CD14-positive monocyte (primary cell): Measurements from ENCODE around the gene GBX2. TPM values are rescaled to one million over a fixed set of nuclear protein-coding genes. Genes with fewer than 3 reads are reported as not detected.

ENCODE experiments used
- DNase-seq, 3 donors: peaks; one replicate each; pipeline ENCODE4 v3.0.0-alpha.2; 2011 to 2022
- H2AFZ ChIP-seq: 2 replicates; pipeline ENCODE4 v1.6.0; 2012; ENCODE audit warnings: mild to moderate bottlenecking, low read depth, low read length, inconsistent platforms; ENCODE audit not compliant: insufficient read depth, poor library complexity, severe bottlenecking
- H3K27ac ChIP-seq, 2 donors: 1 replicate in 1 of 2; 2 replicates in 1 of 2; pipeline ENCODE4 v1.5.1; 2012 to 2013; ENCODE audit warnings: low read length in 2 of 2, control low read depth in 1 of 2, inconsistent platforms in 1 of 2, low read depth in 1 of 2, mild to moderate bottlenecking in 1 of 2
- H3K27me3 ChIP-seq, 2 donors: one replicate each; pipeline versions ENCODE4 v1.6.0 to v1.6.1; 2011 to 2013; ENCODE audit warnings: low read length in 2 of 2; ENCODE audit not compliant: control insufficient read depth in 2 of 2, insufficient read depth in 2 of 2
- H3K36me3 ChIP-seq, 2 donors: replicated peaks in 1 of 2; 1 replicate in 1 of 2; 2 replicates in 1 of 2; pipeline versions ENCODE4 v1.5.1 to v1.6.1; 2012 to 2013; ENCODE audit warnings: low read length in 2 of 2, control low read depth in 1 of 2, inconsistent platforms in 1 of 2, mild to moderate bottlenecking in 1 of 2; ENCODE audit not compliant: insufficient read depth in 2 of 2, control insufficient read depth in 1 of 2
- H3K4me1 ChIP-seq, 2 donors: 1 replicate in 1 of 2; 2 replicates in 1 of 2; pipeline versions ENCODE4 v1.5.1 to v1.6.1; 2012 to 2013; ENCODE audit warnings: low read length in 2 of 2, control low read depth in 1 of 2, inconsistent platforms in 1 of 2, mild to moderate bottlenecking in 1 of 2, moderate library complexity in 1 of 2; ENCODE audit not compliant: insufficient read depth in 2 of 2, control insufficient read depth in 1 of 2
- H3K4me2 ChIP-seq: replicated peaks from 2 replicates; pipeline ENCODE3; 2012; ENCODE audit warnings: low read length, moderate library complexity, mild to moderate bottlenecking; ENCODE audit not compliant: poor library complexity, severe bottlenecking; ENCODE audit errors: extremely low read depth
- H3K4me3 ChIP-seq, 3 experiments: fragments of 200-600 bp in 1 of 3; sonication (generic) in 1 of 3; replicated peaks in 1 of 3; 1 replicate in 2 of 3; 2 replicates in 1 of 3; pipeline ENCODE4 v1.5.1; 2011 to 2013; ENCODE audit warnings: low read length in 3 of 3, mild to moderate bottlenecking in 3 of 3, control low read depth in 2 of 3, low read depth in 2 of 3, inconsistent platforms in 1 of 3, moderate library complexity in 1 of 3
- H3K79me2 ChIP-seq: 2 replicates; pipeline ENCODE4 v1.6.0; 2012; ENCODE audit warnings: mild to moderate bottlenecking, control low read depth, inconsistent platforms, low read length, moderate library complexity; ENCODE audit not compliant: insufficient read depth
- H3K9ac ChIP-seq: 2 replicates; pipeline ENCODE4 v1.6.0; 2017; ENCODE audit warnings: low read length, mild to moderate bottlenecking; ENCODE audit not compliant: insufficient read depth, poor library complexity, severe bottlenecking
- H3K9me3 ChIP-seq, 2 donors: replicated peaks in 1 of 2; 1 replicate in 1 of 2; 2 replicates in 1 of 2; pipeline versions ENCODE4 v1.5.1 to v1.6.1; 2012 to 2013; ENCODE audit warnings: low read length in 2 of 2, control low read depth in 1 of 2; ENCODE audit not compliant: control insufficient read depth in 1 of 2, insufficient read depth in 1 of 2
- H4K20me1 ChIP-seq: 2 replicates; pipeline ENCODE4 v1.6.0; 2012; ENCODE audit warnings: mild to moderate bottlenecking, low read length, control low read depth, moderate library complexity; ENCODE audit not compliant: insufficient read depth
- H3K27ac Mint-ChIP-seq, 7 donors: one replicate each; pipeline ENCODE4 v1.8.0; 2020; ENCODE audit warnings: mild to moderate bottlenecking in 7 of 7, mixed read lengths in 7 of 7, moderate library complexity in 6 of 7, inconsistent platforms in 2 of 7
- H3K27me3 Mint-ChIP-seq, 3 donors: one replicate each; pipeline ENCODE4 v1.8.0; 2021 to 2022; ENCODE audit warnings: low read depth in 3 of 3, mild to moderate bottlenecking in 3 of 3, mixed read lengths in 3 of 3, moderate library complexity in 3 of 3, inconsistent platforms in 1 of 3
- H3K36me3 Mint-ChIP-seq, 2 donors: one replicate each; pipeline ENCODE4 v1.8.0; 2020; ENCODE audit warnings: mixed read lengths in 2 of 2, inconsistent platforms in 1 of 2, mild to moderate bottlenecking in 1 of 2
- H3K4me1 Mint-ChIP-seq: one replicate; pipeline ENCODE4 v1.8.0; 2020; ENCODE audit warnings: mild to moderate bottlenecking, mixed read lengths
- H3K4me3 Mint-ChIP-seq, 2 donors: one replicate each; pipeline ENCODE4 v1.8.0; 2020; ENCODE audit warnings: mild to moderate bottlenecking in 2 of 2, mixed read lengths in 2 of 2, moderate library complexity in 1 of 2
- H3K9me3 Mint-ChIP-seq, 7 donors: one replicate each; pipeline ENCODE4 v1.8.0; 2020 to 2022; ENCODE audit warnings: mixed read lengths in 7 of 7, mild to moderate bottlenecking in 6 of 7, moderate library complexity in 6 of 7, inconsistent platforms in 2 of 7
- WGBS: methylation state at CpG from one replicate; pipeline ENCODE4 v1.1.5; 2013; ENCODE audit warnings: missing lambda C conversion rate; ENCODE audit not compliant: insufficient coverage; 5-methylcytosine and 5-hydroxymethylcytosine counted together
- intact Hi-C, 2 donors: fragments of 100-400 bp; cut with micrococcal nuclease; formaldehyde crosslinking; loops; one replicate each; pipeline versions ENCODE4 v1.15.0 to v1.15.1; 2023
- polyA plus RNA-seq, 3 donors: library from polyadenylated mRNA; depleted of rRNA in 1 of 3; unstranded in 2 of 3; stranded (reverse) in 1 of 3; fragments of 300-500 nt in 2 of 3; fragments of >200 nt in 1 of 3; fragmentation: Illumina TruSeq in 2 of 3; gene quantifications; 1 replicate in 2 of 3; 2 replicates in 1 of 3; pipeline ENCODE4 v1.2.3, GENCODE V29; 2012 to 2021
- TF ChIP-seq, protein P1 (sequence below): fragments of 200-600 bp; IDR thresholded peaks from one replicate; pipeline ENCODE4 v1.8.0; 2022; ENCODE audit warnings: antibody characterized with exemption, mild to moderate bottlenecking

GBX2 gene
- polyA plus RNA-seq, 3 donors = not detected

DNA sequence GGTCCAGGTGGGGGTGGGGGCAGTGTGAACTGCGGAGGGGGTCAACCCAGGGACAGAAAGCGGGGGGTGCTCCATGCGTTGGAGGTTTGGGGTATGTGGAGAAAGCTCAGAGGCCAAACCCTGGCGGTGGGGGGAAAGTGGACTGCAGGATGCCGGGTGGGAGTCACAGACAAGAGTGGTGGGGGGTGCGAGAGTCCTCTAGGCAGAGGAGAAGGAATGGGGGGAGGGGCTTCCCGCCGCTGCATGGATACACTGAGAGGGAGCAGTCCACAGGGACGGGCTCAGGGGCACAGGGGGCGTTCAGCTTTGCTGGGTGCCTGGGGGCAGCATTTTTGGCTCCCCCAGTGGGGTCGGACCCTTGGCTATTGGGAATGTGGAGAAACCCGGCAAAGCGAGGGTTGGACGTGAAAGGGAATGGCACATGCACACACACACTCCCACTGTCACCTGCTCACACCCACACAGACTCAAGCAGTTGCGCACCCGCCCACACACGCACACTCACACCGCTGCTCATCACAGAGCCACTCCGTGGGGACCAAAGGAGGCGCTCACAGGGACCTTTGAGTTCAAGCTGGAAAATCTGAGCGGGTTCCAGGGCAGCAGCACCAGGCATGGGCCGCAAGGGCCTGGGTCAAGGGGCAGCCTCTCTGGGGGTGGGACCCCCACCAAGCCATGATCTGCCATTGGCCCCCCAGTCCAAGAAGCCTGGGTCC lies 7.7 kb downstream of the GBX2 start:
- Mint-ChIP-seq H3K4me3 (peak overlapping the region in 1 of 2 donors; percentile 55), H3K36me3 (no peaks in the 10 kb centered on the region), H3K4me1 (no peaks in the 10 kb centered on the region), H3K9me3 (peaks cover 0 to 20% (median 3%) of the 10 kb centered on the region in 7 donors), H3K27me3 (peaks cover 71 to 85% (median 72%) of the 10 kb centered on the region in 3 donors), H3K27ac (no peak overlapping the region)
- WGBS = 28% methylated on average over 17 of the region's 22 CpGs
- intact Hi-C loops = no loop called here
- peaks cover 4 to 14% of the 10 kb centered on the region in 2 donors for H3K9me3 ChIP-seq
- no peaks in the 10 kb centered on the region for H3K36me3 ChIP-seq
- DNase-seq = no peak
- no peak overlapping the region for H3K4me3 ChIP-seq
- no peak overlapping the region for H3K9ac ChIP-seq
- no peak overlapping the region for H3K27ac ChIP-seq
- TF ChIP-seq, protein P1, sequence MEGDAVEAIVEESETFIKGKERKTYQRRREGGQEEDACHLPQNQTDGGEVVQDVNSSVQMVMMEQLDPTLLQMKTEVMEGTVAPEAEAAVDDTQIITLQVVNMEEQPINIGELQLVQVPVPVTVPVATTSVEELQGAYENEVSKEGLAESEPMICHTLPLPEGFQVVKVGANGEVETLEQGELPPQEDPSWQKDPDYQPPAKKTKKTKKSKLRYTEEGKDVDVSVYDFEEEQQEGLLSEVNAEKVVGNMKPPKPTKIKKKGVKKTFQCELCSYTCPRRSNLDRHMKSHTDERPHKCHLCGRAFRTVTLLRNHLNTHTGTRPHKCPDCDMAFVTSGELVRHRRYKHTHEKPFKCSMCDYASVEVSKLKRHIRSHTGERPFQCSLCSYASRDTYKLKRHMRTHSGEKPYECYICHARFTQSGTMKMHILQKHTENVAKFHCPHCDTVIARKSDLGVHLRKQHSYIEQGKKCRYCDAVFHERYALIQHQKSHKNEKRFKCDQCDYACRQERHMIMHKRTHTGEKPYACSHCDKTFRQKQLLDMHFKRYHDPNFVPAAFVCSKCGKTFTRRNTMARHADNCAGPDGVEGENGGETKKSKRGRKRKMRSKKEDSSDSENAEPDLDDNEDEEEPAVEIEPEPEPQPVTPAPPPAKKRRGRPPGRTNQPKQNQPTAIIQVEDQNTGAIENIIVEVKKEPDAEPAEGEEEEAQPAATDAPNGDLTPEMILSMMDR = no peak
- H3K4me2 ChIP-seq = no peak overlapping the region
- H3K4me1 ChIP-seq = no peaks in the 10 kb centered on the region
- H4K20me1 ChIP-seq = no peaks in the 10 kb centered on the region
- no peaks in the 10 kb centered on the region for H3K79me2 ChIP-seq
- H3K27me3 ChIP-seq = peaks cover 29 to 80% of the 10 kb centered on the region in 2 donors
- H2AFZ ChIP-seq = no peak overlapping the region

DNA sequence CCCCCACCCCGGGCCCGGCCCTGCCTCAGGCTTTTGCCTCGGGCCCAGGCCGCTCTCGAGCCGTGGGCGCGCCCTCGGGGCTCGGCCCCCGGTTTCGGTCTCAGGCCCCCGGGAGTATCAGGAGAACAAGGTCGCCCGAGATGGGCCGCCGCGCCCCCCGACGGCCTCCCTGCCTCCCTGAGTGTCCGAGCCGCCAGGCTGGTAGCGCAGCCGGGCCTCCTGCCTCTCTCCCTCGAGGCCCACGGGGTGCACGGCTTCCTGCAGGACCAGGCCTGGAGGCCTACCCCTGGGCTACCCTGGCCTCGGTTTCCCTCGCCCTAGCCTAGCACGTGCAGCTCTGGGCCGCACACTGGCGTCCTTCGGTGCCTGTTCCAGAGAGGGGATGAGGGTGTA lies 8.4 kb downstream of the GBX2 start:
- intact Hi-C loops = no loop called here
- Histone ChIP-seq H3K9ac (no peak overlapping the region), H3K27ac (no peak overlapping the region), H3K27me3 (peaks cover 21 to 73% of the 10 kb centered on the region in 2 donors), H4K20me1 (no peaks in the 10 kb centered on the region), H3K79me2 (no peaks in the 10 kb centered on the region), H3K4me3 (no peak overlapping the region), H3K4me1 (no peaks in the 10 kb centered on the region), H3K36me3 (no peaks in the 10 kb centered on the region), H3K9me3 (peaks cover 4 to 10% of the 10 kb centered on the region in 2 donors), H2AFZ (no peak overlapping the region), H3K4me2 (no peak overlapping the region)
- H3K27me3 Mint-ChIP-seq = peaks cover 63 to 78% (median 69%) of the 10 kb centered on the region in 3 donors
- peaks cover 0 to 16% (median 2%) of the 10 kb centered on the region in 7 donors for H3K9me3 Mint-ChIP-seq
- no peak for DNase-seq
- no peaks in the 10 kb centered on the region for H3K36me3 Mint-ChIP-seq
- TF ChIP-seq, protein P1 = no peak
- H3K4me1 Mint-ChIP-seq = no peaks in the 10 kb centered on the region
- WGBS = 12% methylated on average over 30 of the region's 33 CpGs
- H3K4me3 Mint-ChIP-seq = peak overlapping the region in 1 of 2 donors; percentile 55
- H3K27ac Mint-ChIP-seq = no peak overlapping the region
